AML-193 (cell line): ENCODE measurements around the gene SQSTM1.
"Not testable (repeated sequence)": the region's sequence is repeated elsewhere in the genome, so short reads cannot be mapped to it uniquely, and the experiment has no call there.

Experiments used
- DNase-seq, 2 experiments: peaks; one replicate each; lab custom pipeline; 2025; lab: John Stamatoyannopoulos, UW

Gene SQSTM1

DNA sequence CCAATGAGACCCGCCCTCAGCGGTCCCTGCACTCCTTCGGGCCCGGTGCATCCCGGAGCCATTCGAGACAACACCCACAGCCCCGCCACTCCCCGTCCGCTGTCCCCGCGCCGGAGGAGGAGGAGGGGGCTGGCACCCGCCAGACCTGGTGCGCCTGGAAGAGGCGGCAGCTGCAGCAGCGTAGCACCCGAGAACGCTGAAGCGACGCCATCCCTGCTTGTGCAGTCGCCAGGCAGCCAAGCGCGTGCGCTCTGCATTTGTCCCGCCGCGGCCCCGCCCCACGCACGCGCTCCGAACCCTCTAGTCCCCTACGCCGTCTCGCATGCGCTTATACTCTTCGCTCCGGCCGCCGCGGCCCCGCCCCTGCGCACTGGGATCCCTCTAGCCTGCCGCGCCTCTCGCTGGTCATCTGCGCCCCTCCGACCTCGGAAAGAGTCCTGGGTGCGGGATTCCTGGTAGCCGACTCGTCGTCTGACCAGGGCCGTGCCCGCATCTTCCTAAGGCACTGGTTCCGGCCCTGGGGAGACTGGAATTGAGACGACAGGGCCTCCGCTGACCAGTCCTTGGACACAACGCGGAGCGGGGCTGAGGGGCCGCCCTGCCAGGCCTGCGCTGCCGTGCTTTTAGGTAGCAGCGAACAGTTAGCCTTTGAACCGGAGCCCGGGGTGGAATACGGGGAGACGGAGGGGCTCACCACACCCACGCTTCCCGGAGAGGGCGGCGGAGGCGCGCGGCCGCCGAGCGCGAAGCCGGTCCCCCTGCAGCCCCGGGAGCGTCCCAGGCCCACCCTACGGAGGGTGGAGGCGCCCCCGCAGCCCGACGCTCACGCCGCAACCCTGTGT lies 38.1 kb downstream of the SQSTM1 start, which contains the start of gene MRNIP:
Gene MRNIP, minus strand, starts transcription at position 232 of the 842 bp plus-strand sequence. Its CDS starts 21 bp downstream, at position 211.
- DNase-seq: peak; percentile 93 to 94

DNA sequence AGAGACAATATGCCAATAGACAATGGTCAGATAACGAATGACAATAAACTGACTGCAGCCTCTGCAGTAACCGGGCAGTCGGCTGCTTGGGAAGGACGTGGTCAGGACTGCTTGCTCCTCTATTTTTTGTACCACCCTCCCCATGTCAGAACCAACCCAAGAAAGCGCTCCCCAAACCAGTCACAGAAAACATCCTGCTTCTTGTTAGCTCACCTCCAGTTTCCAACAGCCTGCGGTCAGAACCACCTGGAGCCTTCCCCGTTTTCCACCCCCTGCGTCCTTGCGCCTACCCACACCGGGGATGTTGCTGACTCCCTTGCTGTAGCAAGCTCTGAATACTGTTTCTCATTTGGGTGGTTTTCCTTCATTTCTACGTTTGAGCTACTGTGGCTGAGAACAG lies 39.6 kb downstream of the SQSTM1 start:
- no peak for DNase-seq

GRCh38 chr5:179862296-179862695 lies 41.6 kb downstream of the SQSTM1 start:
- no peak for DNase-seq

GRCh38 chr5:179862891-179863290 lies 42.2 kb downstream of the SQSTM1 start:
- DNase-seq: no peak

DNA sequence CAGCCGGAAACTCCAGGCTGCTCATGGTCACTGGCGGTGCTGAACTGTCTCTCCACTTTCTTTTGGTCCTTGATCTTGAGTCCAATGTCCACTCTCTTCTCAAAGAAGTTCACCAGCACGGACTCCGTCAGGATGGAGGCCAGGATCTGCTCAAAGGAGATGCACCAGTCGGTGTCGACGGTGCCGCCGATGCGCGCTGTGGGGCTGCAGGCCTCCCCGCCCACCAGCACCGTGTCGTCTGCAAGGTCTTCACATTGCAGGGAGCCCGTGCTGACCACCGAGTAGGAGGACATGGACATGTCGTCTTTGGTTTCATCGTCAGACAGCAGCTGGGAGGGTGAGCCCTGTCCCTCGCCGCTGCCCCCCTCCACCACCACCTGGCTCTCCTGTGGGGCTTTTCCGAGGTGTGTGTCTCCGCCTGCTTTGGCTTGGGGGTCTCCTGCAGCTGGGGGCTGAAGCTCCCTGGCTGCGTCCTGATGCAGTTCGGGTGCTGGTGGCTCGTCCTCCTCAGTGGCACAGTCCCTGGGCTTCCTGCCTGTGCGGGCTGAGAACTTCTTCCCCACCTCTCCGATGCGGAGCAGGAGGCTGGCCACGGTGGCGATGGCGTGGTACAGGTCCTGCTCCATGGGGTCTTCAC lies 42.9 kb downstream of the SQSTM1 start:
- no peak for DNase-seq

DNA sequence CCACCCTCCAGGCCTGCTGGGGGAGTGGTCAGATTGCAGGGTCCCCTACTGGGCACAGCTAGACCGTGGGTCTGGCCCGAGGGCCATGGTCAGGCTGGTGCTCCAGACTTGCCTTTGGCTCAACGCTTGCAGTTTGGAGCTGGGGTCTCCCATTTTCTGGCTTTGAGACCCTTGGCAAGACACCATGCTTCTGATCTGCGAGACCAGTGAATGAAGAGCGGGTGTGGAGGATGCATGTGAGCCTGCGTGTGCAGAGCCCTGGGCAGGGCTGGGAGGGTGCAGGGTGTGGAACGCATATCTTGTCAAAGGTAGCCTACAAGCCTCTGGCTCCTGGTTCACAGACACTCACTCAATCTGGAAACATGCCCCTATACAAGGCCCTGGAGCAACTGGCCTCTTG lies 44.0 kb downstream of the SQSTM1 start:
- DNase-seq: no peak

- DNase-seq: no peak
Observed at GRCh38 chr5:179865491-179866240, 45.0 kb downstream of the SQSTM1 start.

DNA sequence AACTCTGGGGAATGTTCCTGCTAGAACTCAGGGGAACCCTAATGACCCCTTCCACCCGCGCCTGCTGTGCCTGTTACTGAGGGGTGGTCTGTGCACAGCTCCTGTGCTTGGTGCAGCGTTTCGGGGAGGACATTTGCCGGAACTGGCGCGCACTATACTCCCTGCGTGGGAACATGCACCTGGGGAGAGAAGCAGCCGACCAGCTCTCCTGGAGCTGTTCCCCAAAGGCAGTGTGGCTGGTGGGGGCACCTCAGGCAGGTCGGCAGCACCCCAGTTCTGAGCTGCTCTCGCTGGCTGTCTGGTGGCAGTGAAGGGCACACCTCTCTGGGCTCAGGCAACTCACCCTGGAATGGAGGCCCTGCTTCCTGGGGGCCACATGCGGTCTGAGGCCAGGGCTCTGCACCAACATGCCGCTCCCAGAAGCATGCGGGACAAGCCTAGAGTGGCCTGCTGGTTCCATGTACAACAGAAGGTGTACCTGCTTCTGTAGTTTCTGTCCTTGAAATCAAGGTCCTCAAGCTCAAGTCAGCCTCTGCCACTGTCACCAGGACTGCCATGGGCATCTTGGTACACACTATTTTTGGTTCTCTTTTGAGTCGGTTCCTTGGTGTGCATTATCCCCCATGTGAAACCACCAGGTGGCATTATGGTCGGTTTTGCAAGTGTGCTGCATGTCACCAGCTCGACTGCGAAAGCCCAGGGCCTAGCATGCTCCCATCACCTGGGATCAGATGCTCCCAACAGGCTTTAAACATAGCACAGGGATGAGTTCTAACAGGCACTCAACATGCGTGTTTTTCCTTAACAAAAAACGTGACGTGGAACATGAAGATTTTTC lies 45.8 kb downstream of the SQSTM1 start:
- no peak for DNase-seq

DNA sequence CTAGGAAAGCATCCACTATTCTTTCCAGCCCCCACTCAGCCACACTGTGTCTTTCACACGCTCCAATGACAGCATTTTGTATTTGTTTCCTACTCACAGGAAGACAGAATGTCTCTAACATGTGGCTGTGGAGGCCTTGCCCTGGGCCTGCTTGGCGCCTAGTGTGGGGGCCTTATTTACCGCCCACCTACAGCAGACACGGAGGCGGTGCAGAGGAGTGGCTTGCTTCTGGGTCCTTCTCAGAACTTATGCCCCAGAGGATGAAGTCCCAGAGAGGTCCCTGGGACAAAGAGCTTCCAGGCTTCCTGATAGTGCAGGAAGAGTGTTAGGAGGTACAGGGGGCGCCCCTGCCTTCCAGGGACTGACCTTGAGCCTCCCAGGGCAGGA lies 46.4 kb downstream of the SQSTM1 start:
- no peak for DNase-seq

GRCh38 chr5:179867476-179867875 lies 46.8 kb downstream of the SQSTM1 start:
- DNase-seq: no peak

DNA sequence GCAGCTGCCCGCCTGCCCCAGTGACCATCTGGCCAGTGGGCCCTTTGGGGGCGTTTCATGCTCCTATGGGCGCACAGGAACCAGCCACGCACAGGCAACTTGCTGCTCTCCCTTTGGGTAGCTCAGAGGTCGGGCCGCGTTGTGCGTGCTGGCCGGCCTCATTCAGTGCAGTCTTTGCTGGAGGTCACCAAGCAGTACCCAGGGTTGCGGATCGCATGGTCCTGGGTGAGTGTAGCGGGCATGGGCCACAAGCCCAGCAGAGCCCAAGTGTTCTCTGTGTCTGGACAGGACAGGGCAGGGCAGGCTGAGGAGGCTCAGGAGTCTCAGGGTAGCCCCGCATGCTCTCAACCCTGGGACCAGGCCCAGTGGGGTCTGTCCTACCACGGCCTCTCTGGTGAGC lies 47.8 kb downstream of the SQSTM1 start:
- no peak for DNase-seq

DNA sequence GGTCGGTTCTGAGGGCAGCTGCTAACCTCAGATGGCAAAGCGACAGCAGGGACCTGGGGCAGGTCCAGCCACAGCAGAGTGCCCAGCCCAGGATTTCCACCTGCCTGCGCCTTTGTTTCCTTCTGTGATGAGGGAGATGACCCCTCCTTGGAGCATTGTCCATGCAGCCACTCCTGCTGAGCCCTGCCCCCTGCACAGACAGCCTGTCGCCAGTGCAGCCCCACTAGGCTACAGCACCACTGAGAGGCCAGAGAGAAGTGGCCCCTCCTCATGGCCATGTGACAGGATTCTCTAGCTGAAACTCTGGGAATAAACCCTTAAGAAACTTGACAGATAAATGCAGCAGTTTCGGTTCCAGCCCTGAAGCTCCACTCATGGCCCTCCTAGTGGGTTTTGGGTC lies 48.4 kb downstream of the SQSTM1 start:
- no peak for DNase-seq

DNA sequence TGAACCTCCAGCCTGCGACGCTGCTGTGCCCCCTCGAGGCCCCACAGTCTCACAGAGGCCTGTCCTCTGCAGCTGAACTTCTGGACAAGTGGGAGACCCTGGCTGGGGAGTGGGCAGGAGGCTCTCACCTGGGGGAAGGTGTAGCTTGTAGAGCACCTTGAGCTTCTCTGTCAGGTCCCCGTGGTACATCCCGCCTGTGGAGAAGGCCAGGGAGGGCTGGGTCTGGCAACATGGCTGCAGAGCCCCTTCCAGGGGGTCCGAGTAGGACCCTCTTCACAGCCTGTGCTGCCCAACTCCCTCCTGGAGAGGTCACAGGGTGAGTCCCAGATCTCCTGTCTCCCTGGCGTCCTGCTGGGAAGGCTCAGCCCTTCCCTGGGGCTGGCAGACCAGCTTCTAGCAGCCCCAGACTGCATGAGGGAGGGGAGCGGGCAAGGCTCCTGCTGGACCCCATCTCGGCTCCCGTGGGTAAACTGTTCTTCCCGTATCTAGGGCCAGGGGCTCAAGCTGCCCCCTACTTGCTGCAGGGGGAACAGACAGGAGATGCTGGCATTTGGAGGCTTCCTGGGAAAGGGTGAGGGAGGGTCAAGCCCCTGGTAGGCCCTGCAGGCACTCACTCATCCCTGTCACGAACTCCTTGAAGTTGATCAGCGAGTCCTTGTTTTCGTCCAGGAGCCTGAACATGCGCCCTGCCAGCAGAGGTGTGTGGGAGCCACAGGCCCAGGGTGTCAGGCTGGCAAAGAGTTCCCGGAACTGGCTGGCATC lies 49.1 kb downstream of the SQSTM1 start:
- DNase-seq: no peak

DNA sequence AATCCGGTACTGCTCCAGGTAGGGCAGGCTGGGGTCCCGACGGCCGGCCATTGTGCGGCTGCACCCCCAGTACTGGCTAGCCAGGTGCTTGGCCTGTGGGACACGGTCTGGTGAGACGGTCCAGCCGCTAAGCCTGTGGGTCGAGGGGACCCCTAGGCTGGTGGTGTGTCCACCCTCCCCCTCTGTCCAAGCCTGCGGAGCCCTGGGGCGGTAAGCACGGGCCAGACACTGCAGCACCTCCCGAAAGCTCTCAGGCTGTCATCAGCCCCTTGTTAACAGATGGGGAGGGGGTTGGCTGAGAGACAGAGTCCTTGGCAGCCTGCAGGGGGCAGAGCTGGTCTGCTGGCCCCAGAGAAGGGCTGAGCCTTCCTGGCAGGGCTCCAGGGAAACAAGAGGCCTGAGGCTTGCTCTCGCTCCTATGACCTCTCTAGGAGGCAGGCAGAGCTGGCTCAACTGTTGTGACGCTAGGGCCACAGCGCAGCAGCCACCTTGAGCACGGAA lies 49.7 kb downstream of the SQSTM1 start:
- DNase-seq: peak; percentile 47 to 54

GRCh38 chr5:179870952-179871351 lies 50.2 kb downstream of the SQSTM1 start:
- no peak for DNase-seq

DNA sequence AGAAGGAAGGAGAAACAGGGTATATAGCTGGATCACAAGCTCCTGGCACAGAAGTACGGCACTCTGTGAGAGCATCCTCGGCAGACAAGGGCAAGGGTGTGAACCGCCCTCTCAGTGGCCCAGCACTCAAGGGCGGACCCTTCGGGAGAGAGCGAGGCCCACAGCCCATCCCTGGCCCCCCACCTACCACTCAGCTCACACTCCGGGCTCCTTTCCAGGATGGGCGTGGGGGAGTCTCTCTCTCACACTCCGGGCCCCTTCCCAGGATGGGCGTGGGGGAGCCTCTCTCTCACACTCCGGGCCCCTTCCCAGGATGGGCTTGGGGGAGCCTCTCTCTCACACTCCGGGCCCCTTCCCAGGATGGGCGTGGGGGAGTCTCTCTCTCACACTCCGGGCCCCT lies 50.8 kb downstream of the SQSTM1 start:
- DNase-seq: not testable (repeated sequence)

DNA sequence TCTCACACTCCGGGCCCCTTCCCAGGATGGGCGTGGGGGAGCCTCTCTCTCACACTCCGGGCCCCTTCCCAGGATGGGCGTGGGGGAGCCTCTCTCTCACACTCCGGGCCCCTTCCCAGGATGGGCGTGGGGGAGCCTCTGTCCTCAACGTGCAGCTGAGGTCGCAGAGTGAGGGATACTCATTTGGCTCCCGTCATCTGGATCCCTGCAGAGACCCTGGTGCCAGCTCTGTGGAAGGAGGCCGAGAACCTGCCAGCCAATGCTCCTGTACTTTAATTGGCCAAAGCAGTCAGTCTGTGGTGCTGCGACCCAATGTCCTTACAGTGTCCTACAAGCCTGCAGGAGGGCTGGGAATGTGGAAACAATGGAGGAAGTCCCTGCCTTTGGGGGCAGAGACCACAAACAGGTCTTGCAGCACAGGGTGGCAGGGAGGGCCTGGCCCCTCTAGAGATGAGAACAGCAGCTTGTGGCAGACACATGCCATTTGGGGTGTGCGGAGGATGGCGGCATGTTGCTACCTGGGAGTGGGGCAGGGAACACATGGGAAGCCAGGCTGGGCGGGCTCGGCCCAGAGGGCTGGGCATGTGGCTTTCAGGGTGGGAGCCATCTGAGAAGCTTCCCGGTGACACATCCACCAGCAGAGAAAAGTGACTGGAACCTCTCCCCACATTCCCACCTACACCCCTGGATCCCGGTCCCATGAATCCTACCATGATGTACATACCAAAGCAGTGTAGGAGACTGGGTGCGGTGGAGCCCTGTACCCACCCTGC lies 51.5 kb downstream of the SQSTM1 start:
- no peak for DNase-seq

- no peak for DNase-seq
Observed at GRCh38 chr5:179872828-179873575, 52.3 kb downstream of the SQSTM1 start.

DNA sequence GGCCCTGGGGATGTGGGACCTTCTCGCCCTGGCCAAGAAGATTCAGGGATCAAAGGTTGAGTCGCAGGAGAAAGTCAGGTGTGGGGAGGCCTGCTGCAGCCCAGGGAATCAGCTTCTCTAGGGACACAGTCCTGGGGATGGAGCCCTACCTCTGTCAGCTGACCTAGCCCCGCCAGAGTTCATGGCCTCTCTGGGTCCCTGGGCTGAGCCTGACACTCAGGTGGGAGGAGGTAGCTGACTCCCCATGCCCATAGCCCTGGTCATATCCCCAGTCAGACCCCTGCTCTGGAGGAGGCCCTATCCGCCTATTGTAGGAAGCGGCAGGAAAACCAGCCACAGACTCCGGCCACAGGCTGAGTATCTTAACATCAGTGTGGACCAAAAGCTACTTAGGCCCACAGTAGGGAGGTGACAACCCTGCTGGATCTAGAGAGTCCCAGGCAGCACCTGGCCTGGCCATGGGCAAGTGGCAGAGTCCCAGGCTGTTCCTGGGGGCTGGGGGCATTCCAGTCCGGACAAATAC lies 52.9 kb downstream of the SQSTM1 start:
- DNase-seq: no peak
